Loucy (cell line): ENCODE measurements around the gene PODXL2.

Experiments
- H2AFZ ChIP-seq: fragments of 200-600 bp; sonication (generic); 2 replicates; pipeline ENCODE4 v1.6.0; 2016; ENCODE audit warnings: antibody characterized with exemption, mild to moderate bottlenecking, low read length, moderate library complexity
- H3F3A ChIP-seq: fragments of 200-600 bp; 2 replicates; pipeline ENCODE4 v1.6.0; 2016; ENCODE audit warnings: antibody characterized with exemption, low read depth, mild to moderate bottlenecking
- H3K27me3 ChIP-seq: fragments of 200-600 bp; sonication (generic); 2 replicates; pipeline ENCODE4 v1.6.1; 2014; ENCODE audit warnings: low read length, mild to moderate bottlenecking; ENCODE audit not compliant: insufficient read depth, poor library complexity, severe bottlenecking
- H3K36me3 ChIP-seq: fragments of 200-600 bp; sonication (generic); 2 replicates; pipeline ENCODE4 v1.6.1; 2016; ENCODE audit warnings: low read length; ENCODE audit not compliant: insufficient read depth
- H3K4me1 ChIP-seq: fragments of 200-600 bp; sonication (generic); 2 replicates; pipeline ENCODE4 v1.5.1; 2014; ENCODE audit warnings: low read length, mild to moderate bottlenecking; ENCODE audit not compliant: insufficient read depth, poor library complexity, severe bottlenecking
- H3K4me2 ChIP-seq: fragments of 200-600 bp; sonication (generic); 2 replicates; pipeline ENCODE4 v1.6.0; 2014; ENCODE audit warnings: antibody characterized with exemption, low read length, low read depth, mild to moderate bottlenecking; ENCODE audit not compliant: poor library complexity, severe bottlenecking
- H3K4me3 ChIP-seq: fragments of 200-600 bp; sonication (generic); 2 replicates; pipeline ENCODE4 v1.5.1; 2014; ENCODE audit warnings: low read length, mild to moderate bottlenecking, mixed read lengths; ENCODE audit not compliant: poor library complexity, severe bottlenecking
- H3K79me2 ChIP-seq: fragments of 200-600 bp; sonication (generic); 2 replicates; pipeline ENCODE4 v1.6.1; 2014; ENCODE audit warnings: low read length; ENCODE audit not compliant: insufficient read depth
- H3K9ac ChIP-seq: fragments of 200-600 bp; sonication (generic); 2 replicates; pipeline ENCODE4 v1.6.0; 2014; ENCODE audit warnings: mild to moderate bottlenecking, low read depth, low read length, moderate library complexity; ENCODE audit not compliant: poor library complexity, severe bottlenecking
- H3K9me2 ChIP-seq: fragments of 200-600 bp; sonication (generic); replicated peaks from 2 replicates; pipeline ENCODE4 v1.6.1; 2016; ENCODE audit warnings: low read depth, low read length, mixed read lengths
- H3K9me3 ChIP-seq: fragments of 200-600 bp; sonication (generic); 2 replicates; pipeline ENCODE4 v1.6.1; 2014; ENCODE audit warnings: mild to moderate bottlenecking, antibody characterized with exemption, low read length, low read depth; ENCODE audit not compliant: insufficient read depth
- H4K20me1 ChIP-seq: fragments of 200-600 bp; sonication (generic); 2 replicates; pipeline ENCODE4 v1.6.0; 2014; ENCODE audit warnings: antibody characterized with exemption, low read length, mild to moderate bottlenecking; ENCODE audit not compliant: insufficient read depth, poor library complexity, severe bottlenecking
- EZH2phosphoT487 ChIP-seq: fragments of 200-600 bp; IDR thresholded peaks from 2 replicates; pipeline ENCODE4 v1.6.1; 2018; ENCODE audit warnings: antibody characterized with exemption, mild to moderate bottlenecking, moderate library complexity, borderline replicate concordance
- TF ChIP-seq, protein P1 (sequence below): fragments of 200-600 bp; sonication (generic); conservative IDR thresholded peaks from 2 replicates; pipeline ENCODE4 v1.5.1; 2014; ENCODE audit warnings: mild to moderate bottlenecking, antibody characterized with exemption, low read length

Gene PODXL2

DNA sequence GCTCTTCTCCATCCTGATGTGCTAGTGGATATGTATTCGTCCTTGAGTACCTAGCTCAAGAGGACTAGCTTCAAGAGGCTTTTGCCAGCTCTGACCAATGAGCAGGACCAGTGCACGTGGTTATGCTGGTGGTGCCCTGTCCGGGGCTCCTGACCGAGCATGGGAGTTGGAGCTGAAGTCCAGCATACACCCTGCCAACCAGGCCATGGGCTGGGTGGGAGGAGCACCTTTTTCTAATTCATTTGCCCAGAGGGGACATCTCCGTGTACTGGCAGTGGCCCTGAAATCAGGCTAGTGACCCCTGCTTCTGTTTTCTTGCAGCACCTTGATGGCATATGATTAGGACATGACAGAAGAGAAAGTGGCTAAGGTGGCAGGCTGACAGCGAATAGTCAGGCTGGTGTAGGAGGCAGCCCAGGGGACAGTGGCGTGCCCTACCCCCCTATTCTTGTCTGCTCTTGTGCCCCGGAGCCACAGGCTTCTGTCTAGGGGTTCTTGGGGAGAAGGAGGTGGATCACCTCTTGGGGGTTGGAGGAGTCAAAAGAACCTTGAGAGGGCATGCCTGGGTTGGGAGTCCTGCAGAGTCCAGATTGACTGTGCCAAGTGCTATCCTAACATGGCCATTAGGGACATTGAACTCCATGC is 16.5 kb downstream of the PODXL2 start:
- no peak overlapping the region for H3K4me3 ChIP-seq
- no peaks in the 10 kb centered on the region for H3K36me3 ChIP-seq
- no peaks in the 10 kb centered on the region for H3K9me2 ChIP-seq
- no peaks in the 10 kb centered on the region for H3F3A ChIP-seq
- no peaks in the 10 kb centered on the region for H3K79me2 ChIP-seq
- no peak overlapping the region for H3K4me2 ChIP-seq
- no peaks in the 10 kb centered on the region for H3K27me3 ChIP-seq
- no peaks in the 10 kb centered on the region for H3K9me3 ChIP-seq
- TF ChIP-seq, protein P1, sequence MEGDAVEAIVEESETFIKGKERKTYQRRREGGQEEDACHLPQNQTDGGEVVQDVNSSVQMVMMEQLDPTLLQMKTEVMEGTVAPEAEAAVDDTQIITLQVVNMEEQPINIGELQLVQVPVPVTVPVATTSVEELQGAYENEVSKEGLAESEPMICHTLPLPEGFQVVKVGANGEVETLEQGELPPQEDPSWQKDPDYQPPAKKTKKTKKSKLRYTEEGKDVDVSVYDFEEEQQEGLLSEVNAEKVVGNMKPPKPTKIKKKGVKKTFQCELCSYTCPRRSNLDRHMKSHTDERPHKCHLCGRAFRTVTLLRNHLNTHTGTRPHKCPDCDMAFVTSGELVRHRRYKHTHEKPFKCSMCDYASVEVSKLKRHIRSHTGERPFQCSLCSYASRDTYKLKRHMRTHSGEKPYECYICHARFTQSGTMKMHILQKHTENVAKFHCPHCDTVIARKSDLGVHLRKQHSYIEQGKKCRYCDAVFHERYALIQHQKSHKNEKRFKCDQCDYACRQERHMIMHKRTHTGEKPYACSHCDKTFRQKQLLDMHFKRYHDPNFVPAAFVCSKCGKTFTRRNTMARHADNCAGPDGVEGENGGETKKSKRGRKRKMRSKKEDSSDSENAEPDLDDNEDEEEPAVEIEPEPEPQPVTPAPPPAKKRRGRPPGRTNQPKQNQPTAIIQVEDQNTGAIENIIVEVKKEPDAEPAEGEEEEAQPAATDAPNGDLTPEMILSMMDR: no peak
- no peak overlapping the region for H3K9ac ChIP-seq
- no peak overlapping the region for H2AFZ ChIP-seq
- no peaks in the 10 kb centered on the region for H4K20me1 ChIP-seq
- no peaks in the 10 kb centered on the region for H3K4me1 ChIP-seq

DNA sequence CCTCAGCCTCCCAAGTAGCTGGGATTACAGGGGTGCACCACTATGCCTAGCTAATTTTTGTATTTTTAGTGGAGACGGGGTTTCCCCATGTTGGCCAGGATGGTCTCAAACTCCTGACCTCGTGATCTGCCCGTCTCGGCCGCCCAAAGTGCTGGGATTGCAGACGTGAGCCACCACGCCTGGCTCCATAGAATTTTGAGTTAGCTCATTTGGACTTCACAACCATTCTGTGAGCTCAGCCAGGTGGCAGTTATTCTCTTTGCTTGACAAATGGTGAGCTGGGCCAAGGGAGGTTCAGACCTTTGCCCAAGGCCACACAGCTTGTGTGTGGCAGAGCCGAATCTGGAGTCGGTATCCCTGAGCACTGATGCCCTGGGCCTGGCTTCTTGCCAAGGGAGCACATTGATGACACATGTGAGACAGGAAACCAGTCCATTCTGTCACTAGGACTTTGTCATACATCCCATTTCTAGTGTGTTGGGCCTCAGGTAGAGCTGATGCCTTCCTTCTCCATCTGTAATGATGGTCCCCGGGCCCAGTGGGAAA is 17.6 kb downstream of the PODXL2 start:
- no peaks in the 10 kb centered on the region for H3K9me3 ChIP-seq
- no peak overlapping the region for H2AFZ ChIP-seq
- no peaks in the 10 kb centered on the region for H3K4me1 ChIP-seq
- no peak for TF ChIP-seq EZH2phosphoT487
- TF ChIP-seq, protein P1: no peak
- H3K36me3 ChIP-seq: no peaks in the 10 kb centered on the region
- no peak overlapping the region for H3K9ac ChIP-seq
- no peaks in the 10 kb centered on the region for H3K9me2 ChIP-seq
- H3F3A ChIP-seq: no peaks in the 10 kb centered on the region
- no peaks in the 10 kb centered on the region for H3K79me2 ChIP-seq
- H4K20me1 ChIP-seq: no peaks in the 10 kb centered on the region
- H3K4me2 ChIP-seq: no peak overlapping the region
- no peak overlapping the region for H3K4me3 ChIP-seq
- no peaks in the 10 kb centered on the region for H3K27me3 ChIP-seq

DNA sequence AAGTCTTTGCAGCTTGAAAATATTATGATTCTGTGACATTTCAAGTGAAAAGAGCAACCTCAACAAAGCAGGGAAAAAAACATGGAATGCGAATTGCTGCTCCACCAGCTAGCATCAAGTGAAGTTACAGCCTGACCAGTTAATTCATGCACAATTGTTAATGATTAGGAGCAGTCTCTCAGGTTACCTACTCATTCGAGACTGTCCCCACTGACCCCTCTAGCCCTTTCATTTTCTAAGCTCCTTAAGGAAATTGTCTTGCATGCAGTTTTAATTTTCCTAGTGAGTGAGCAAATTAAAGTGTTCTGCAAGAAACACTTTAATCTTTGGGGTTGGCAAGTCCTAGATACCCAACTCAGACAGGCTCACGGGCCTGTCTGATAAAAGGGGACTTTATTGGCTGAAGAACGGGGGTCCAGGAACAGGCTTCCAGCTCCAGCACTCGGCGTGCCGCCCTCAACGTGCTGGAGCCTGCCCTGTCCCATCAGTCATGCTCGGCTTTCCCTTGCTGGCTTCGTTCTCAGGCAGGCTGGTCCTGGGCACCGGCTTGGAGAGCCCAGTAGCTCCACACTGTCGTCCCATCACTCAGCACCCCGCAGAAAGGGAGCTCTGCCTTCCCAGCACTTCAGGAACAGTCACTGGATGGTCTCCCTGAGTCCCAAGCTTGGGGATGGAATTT is 18.3 kb downstream of the PODXL2 start:
- Histone ChIP-seq H3K4me2 (no peak overlapping the region), H3K4me1 (no peaks in the 10 kb centered on the region), H3K4me3 (no peak overlapping the region), H3K9ac (no peak overlapping the region), H4K20me1 (no peaks in the 10 kb centered on the region), H2AFZ (no peak overlapping the region), H3K9me2 (no peaks in the 10 kb centered on the region), H3K9me3 (no peaks in the 10 kb centered on the region), H3K27me3 (no peaks in the 10 kb centered on the region), H3K36me3 (no peaks in the 10 kb centered on the region), H3F3A (no peaks in the 10 kb centered on the region), H3K79me2 (no peaks in the 10 kb centered on the region)
- TF ChIP-seq, protein P1: no peak
- TF ChIP-seq EZH2phosphoT487: no peak
